Esophagus muscularis mucosa (tissue), 4 donors: ENCODE measurements around the gene GNAO1. TPM values are rescaled to one million over a fixed set of nuclear protein-coding genes. Genes with fewer than 3 reads are reported as not detected.
A peak's percentile ranks its signal among the peaks of the same experiment; 100 is the strongest.

Experiments
- DNase-seq: peaks from one replicate; pipeline ENCODE4 v3.0.0-alpha.2; 2017; ENCODE audit errors: extremely low spot score
- H3K27ac ChIP-seq, 4 donors: fragments of 200-600 bp; sonication (generic); replicated peaks in 1 of 4; 1 replicate in 3 of 4; 2 replicates in 1 of 4; pipeline ENCODE4 v1.5.1; 2016 to 2019; ENCODE audit warnings: mild to moderate bottlenecking in 1 of 4
- H3K27me3 ChIP-seq, 4 donors: fragments of 200-600 bp; sonication (generic); one replicate each; pipeline versions ENCODE4 v1.5.1 to v1.6.0; 2016 to 2019
- H3K36me3 ChIP-seq, 4 donors: fragments of 200-600 bp; sonication (generic); one replicate each; pipeline ENCODE4 v1.5.1; 2016 to 2019
- H3K4me1 ChIP-seq, 4 donors: fragments of 200-600 bp; sonication (generic); one replicate each; pipeline ENCODE4 v1.5.1; 2016 to 2019
- H3K4me3 ChIP-seq, 4 donors: fragments of 200-600 bp; sonication (generic); 1 replicate in 2 of 4; 2 replicates in 2 of 4; pipeline ENCODE4 v1.5.1; 2016 to 2019; ENCODE audit warnings: mild to moderate bottlenecking in 4 of 4, moderate library complexity in 1 of 4
- H3K9me3 ChIP-seq, 4 donors: fragments of 200-600 bp; sonication (generic); 1 replicate in 3 of 4; 2 replicates in 1 of 4; pipeline ENCODE4 v1.5.1; 2016 to 2019
- EP300 ChIP-seq: sonication (generic); formaldehyde crosslinking; IDR thresholded peaks from one replicate; pipeline ENCODE4 v1.6.1; 2017; ENCODE audit warnings: antibody characterized with exemption
- POLR2A ChIP-seq: fragments of 450-650 bp; IDR thresholded peaks from one replicate; pipeline ENCODE4 v1.6.1; 2017; ENCODE audit warnings: antibody characterized with exemption, moderate library complexity, mild to moderate bottlenecking, low read depth
- POLR2AphosphoS5 ChIP-seq, 2 donors: sonication (generic); formaldehyde crosslinking; IDR thresholded peaks; one replicate each; pipeline ENCODE4 v1.6.1; 2017; ENCODE audit warnings: antibody characterized with exemption in 2 of 2
- WGBS: methylation state at CpG from one replicate; pipeline ENCODE4 v1.1.5; 2018; 5-methylcytosine and 5-hydroxymethylcytosine counted together
- intact Hi-C: fragments of 100-400 bp; cut with DNase I; formaldehyde crosslinking; loops from one replicate; pipeline ENCODE4 v1.15.1; 2023
- total RNA-seq, 4 donors: library from RNA; depleted of rRNA; stranded (reverse); fragments of >200 nt; gene quantifications; one replicate each; pipeline versions ENCODE4 v1.1.0 to v1.2.1, GENCODE V29; 2016
- TF ChIP-seq, protein P1 (sequence below), 3 experiments: fragments of 200-600 bp in 2 of 3; fragments of 450-650 bp in 1 of 3; sonication (generic) in 2 of 3; IDR thresholded peaks; one replicate each; pipeline ENCODE4 v1.5.1; 2017 to 2019; ENCODE audit warnings: antibody characterized with exemption in 3 of 3, mild to moderate bottlenecking in 2 of 3, moderate library complexity in 1 of 3

GNAO1 gene
- total RNA-seq, 4 donors from 2014 or later, result 2.1 to 6.8 (median 3.3) TPM

DNA sequence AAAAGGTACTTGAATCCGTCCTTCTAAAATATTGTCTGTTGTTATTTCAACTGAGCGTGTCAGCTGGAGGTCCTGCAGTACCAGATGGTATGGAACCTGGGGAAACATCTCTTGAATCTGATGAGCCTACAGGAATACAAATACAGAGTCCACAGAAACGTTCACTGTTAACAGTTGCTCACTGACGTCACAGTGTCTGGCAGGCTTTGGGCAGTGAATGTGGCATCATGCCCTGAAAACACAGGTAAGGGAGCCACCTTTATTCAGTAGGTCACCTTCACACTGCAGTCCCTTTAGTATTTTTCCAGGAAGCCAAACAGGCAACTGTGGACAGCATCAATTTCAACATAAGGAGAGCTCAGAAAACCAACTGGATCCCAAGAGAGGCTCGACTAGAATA lies 177.9 kb downstream of the GNAO1 start:
- Histone ChIP-seq H3K27ac (no peak overlapping the region), H3K27me3 (no peaks in the 10 kb centered on the region), H3K36me3 (peaks cover 25 to 57% (median 50%) of the 10 kb centered on the region in 4 donors), H3K4me1 (peaks cover 17 to 39% (median 32%) of the 10 kb centered on the region in 4 donors), H3K4me3 (no peak overlapping the region), H3K9me3 (no peaks in the 10 kb centered on the region)
- no peak for DNase-seq
- TF ChIP-seq POLR2A (no peak), POLR2AphosphoS5 (IDR thresholded peaks at IDR 0.05) (no peak), EP300 (no peak)
- TF ChIP-seq, protein P1, sequence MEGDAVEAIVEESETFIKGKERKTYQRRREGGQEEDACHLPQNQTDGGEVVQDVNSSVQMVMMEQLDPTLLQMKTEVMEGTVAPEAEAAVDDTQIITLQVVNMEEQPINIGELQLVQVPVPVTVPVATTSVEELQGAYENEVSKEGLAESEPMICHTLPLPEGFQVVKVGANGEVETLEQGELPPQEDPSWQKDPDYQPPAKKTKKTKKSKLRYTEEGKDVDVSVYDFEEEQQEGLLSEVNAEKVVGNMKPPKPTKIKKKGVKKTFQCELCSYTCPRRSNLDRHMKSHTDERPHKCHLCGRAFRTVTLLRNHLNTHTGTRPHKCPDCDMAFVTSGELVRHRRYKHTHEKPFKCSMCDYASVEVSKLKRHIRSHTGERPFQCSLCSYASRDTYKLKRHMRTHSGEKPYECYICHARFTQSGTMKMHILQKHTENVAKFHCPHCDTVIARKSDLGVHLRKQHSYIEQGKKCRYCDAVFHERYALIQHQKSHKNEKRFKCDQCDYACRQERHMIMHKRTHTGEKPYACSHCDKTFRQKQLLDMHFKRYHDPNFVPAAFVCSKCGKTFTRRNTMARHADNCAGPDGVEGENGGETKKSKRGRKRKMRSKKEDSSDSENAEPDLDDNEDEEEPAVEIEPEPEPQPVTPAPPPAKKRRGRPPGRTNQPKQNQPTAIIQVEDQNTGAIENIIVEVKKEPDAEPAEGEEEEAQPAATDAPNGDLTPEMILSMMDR (IDR thresholded peaks at IDR 0.05), result no peak
- intact Hi-C loops, result no loop called here
- 96% methylated on average over 5 of the region's 5 CpGs for WGBS

DNA sequence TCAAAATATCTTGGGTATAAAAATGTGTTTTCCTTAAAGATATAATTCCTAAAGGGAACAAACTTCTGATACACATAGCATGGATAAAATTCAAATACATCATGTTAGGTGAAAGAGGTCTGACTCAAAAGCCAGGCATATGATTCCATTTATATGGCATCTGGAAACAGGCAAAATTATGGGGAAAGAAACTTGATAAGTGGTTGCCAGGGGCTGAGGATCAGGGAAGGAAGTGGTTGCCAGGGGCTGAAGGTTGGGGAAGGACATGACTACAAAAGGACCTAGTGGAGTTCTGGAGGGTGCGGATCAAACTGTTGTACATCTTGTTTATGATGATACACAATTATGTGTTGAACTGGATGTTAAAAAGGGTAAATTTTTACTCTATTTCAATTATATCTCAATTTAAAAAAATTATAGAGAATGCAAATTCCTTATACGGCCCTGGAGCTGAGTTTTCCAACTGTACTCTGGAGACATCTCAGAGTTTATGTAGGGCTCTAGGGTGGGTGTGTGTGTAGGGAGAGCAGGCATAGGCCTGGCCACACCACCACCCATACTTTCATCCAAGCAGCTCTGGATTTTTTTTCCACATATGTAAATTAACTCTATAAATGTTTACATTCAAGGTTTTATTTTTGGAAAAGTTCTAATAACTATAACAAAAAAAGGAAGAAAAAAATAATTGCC lies 179.0 kb downstream of the GNAO1 start:
- H3K36me3 ChIP-seq, result peaks cover 19 to 54% (median 39%) of the 10 kb centered on the region in 4 donors
- H3K27me3 ChIP-seq, result no peaks in the 10 kb centered on the region
- DNase-seq, result peak; percentile 68
- no peak for TF ChIP-seq EP300
- TF ChIP-seq, protein P1 (IDR thresholded peaks at IDR 0.05), result no peak
- TF ChIP-seq POLR2AphosphoS5 (IDR thresholded peaks at IDR 0.05), result no peak
- WGBS, result 85% methylated on average over 2 of the region's 2 CpGs
- H3K4me1 ChIP-seq, result peaks cover 17 to 39% (median 32%) of the 10 kb centered on the region in 4 donors
- intact Hi-C loops, result no loop called here
- no peak overlapping the region for H3K4me3 ChIP-seq
- peak overlapping the region; percentile 41 to 59 (median 46) for H3K27ac ChIP-seq
- no peaks in the 10 kb centered on the region for H3K9me3 ChIP-seq

DNA sequence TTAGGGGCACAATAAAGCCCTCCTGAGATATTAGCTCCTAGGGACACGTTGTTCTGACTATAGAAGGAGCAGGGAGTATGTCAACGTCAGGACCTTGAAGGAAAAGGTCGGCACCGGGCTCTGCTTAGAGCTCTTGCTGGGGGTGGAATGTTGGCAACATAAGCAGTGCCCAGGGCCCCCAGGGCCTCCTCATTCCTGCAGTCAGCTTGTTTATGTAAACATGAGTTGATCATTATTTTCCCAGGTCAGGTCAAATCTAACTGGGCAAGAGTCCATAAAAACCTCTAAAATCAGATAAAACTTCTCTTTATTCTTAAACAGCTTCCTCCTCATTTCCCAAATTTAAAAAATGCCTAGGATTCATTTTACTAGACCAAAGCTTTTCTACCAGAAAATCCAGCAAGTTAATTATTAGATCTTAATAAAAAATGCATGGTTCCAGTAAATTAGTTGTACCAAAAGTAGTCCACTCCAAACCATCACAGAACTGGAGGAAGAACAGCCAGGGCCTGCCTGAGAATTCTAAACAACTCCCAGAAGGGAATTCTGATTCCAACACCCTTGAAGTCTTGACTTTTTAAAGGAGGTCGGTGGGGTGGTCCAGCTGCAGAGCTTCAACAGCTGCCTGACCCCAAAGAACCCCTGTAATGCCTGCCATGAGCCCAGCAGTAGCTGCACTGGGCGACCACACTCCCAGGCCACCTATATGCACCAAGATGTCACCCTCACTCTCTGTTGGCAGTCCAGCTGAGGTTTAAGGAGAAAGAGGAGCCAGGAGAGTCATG lies 179.8 kb downstream of the GNAO1 start:
- Histone ChIP-seq H3K27ac (peak overlapping the region; percentile 41 to 59 (median 46)), H3K9me3 (no peaks in the 10 kb centered on the region), H3K27me3 (no peaks in the 10 kb centered on the region), H3K4me1 (peaks cover 17 to 39% (median 32%) of the 10 kb centered on the region in 4 donors), H3K36me3 (peaks cover 19 to 51% (median 34%) of the 10 kb centered on the region in 4 donors), H3K4me3 (no peak overlapping the region)
- DNase-seq, result peak; percentile 64
- WGBS, result 42% methylated on average over 6 of the region's 6 CpGs
- TF ChIP-seq, protein P1 (IDR thresholded peaks at IDR 0.05), result no peak
- TF ChIP-seq POLR2A (no peak), EP300 (no peak), POLR2AphosphoS5 (IDR thresholded peaks at IDR 0.05) (no peak)
- intact Hi-C loops, result no loop called here

DNA sequence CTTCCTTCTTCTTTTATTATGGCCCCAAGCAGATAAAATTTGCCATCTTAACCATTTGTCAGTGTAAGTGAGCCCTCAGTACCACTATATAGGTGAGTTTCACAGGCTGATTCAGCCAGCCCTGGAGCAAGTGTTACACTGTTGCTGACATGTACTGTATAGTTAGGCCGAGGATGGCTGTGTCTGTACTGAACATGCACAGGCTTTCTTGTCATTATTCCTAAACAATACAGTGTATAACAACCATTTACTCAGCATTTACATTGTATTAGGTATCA lies 180.3 kb downstream of the GNAO1 start:
- peaks cover 17 to 46% (median 31%) of the 10 kb centered on the region in 4 donors for H3K36me3 ChIP-seq
- no peaks in the 10 kb centered on the region for H3K9me3 ChIP-seq
- TF ChIP-seq EP300 (no peak), POLR2AphosphoS5 (IDR thresholded peaks at IDR 0.05) (no peak), POLR2A (no peak)
- TF ChIP-seq, protein P1 (IDR thresholded peaks at IDR 0.05), result no peak
- intact Hi-C loops, result no loop called here
- no peak for DNase-seq
- no peaks in the 10 kb centered on the region for H3K27me3 ChIP-seq
- 67% methylated on average over 1 of the region's 1 CpG for WGBS
- peak overlapping the region; percentile 41 to 59 (median 46) for H3K27ac ChIP-seq
- peaks cover 17 to 39% (median 32%) of the 10 kb centered on the region in 4 donors for H3K4me1 ChIP-seq
- no peak overlapping the region for H3K4me3 ChIP-seq
